Activated CD4-positive, CD25-positive, alpha-beta regulatory T cell treated with anti-CD3 and anti-CD28 coated beads, Interleukin-2, amount 50 U/mL, for 24 hours (primary cell): ENCODE measurements around the gene PIP5K1C.
A peak's percentile ranks its signal among the peaks of the same experiment; 100 is the strongest.
"Not testable (repeated sequence)": the region's sequence is repeated elsewhere in the genome, so short reads cannot be mapped to it uniquely, and the experiment has no call there.

Experiments used
- ATAC-seq, 2 donors: fragments of 150-1000 bp; cut with Tn5 transposase; one replicate each; pipeline ENCODE4 v1.10.0; 2021; ENCODE audit warnings: mild to moderate bottlenecking in 1 of 2, moderate library complexity in 1 of 2

Gene PIP5K1C

DNA sequence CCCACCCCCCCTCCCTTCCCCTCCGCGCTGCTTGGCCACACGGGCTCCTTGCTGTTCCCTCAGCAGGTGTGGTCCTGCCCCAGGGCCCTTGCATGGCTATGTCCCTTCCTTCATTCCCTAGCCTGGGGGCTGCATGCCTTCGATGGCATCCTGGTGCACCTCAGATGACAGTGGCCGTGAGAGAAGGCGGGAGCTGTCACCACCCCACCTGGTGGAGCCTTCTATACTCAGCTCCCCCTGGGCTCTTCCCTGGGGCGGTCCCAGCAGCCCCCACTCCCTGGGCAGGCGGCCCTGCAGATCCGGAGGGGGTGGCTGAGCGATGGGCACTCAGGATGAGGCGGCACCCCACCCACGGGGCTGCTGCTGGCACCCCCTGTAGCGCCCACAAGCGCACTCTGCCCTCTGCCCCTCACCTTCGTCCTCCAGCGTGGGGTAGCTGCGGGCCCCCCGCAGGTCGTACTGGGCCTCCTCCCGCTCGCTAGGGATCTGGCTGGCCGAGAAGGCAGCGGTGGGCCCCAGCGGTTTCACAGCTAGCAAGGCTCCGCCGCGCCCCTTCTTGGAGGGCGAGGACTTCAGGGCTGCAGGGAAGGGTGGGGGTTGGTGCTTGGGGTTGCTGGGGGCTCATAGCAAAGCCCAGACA lies 56.5 kb downstream of the PIP5K1C start:
- ATAC-seq: no peak

DNA sequence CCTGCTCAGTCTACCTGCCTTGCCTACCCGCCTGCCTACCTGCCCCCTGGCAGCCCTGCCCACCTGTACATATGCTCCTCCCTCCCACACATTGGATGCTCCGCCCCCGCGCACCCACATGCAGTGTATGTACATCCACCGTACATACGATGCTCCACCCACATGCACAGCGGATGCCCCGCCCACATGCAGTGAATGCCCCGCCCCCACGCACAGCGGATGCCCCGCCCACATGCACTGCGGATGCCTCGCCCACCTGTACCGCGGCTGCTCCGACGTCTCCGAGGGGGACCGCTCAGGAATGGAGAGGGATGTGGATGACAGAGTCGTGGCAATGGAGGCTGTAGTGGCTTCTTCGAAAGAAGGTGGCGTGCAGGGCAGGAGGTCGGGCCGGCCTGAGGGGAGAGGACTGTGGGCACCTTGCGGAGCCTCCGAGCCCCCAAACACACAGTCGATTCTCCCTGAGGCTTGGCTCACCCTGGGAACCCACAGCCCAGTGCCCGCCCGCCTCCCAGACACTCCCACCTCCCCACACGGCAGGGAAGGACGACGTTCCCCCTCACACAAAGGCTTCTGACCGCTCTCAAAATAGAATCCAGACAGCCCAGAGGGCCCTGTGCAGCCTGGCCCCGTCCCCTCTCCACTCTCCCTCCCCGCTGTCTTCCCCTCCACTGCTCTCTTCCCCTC lies 57.1 kb downstream of the PIP5K1C start:
- no peak for ATAC-seq

GRCh38 chr19:3642296-3642695 lies 58.0 kb downstream of the PIP5K1C start:
- no peak for ATAC-seq

DNA sequence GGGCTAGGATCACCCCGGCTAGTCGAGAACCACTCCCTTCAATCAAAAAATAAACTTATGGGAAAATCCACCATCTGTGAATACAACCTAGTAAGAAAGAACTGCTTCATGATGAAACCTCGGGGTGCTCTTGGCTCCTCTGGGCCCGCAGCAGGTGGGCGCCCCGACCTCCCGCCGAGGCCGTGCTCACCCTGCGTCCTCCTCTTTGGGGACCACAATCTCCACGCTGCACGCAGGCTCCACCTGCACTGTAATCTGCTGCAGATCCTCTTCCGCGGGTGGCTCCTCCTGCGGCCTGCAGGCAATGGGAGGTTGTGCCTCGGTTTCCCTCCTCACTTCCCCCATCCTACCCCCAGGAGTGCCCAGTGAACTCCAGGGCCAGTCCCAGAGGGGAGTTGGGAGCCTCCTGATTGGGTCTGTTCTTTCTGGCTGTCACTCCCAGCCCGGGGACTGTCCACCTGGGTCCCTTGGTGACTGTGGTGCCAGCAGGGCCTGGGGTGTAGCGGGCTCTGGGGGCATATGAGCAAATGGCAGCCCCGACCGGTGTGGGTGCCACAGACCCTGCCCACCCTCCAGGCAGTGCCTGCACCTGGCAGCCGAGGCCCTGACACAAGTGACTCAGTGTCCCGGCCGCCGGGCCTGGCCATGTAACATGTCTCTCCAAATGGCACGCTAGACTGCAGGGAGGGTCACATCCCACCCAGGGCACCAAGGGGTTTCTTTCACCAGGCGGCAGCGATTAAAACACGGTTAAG lies 58.6 kb downstream of the PIP5K1C start:
- no peak for ATAC-seq

- no peak for ATAC-seq
These were observed 60.8 kb downstream of the PIP5K1C start for GRCh38 chr19:3639479-3639878.

DNA sequence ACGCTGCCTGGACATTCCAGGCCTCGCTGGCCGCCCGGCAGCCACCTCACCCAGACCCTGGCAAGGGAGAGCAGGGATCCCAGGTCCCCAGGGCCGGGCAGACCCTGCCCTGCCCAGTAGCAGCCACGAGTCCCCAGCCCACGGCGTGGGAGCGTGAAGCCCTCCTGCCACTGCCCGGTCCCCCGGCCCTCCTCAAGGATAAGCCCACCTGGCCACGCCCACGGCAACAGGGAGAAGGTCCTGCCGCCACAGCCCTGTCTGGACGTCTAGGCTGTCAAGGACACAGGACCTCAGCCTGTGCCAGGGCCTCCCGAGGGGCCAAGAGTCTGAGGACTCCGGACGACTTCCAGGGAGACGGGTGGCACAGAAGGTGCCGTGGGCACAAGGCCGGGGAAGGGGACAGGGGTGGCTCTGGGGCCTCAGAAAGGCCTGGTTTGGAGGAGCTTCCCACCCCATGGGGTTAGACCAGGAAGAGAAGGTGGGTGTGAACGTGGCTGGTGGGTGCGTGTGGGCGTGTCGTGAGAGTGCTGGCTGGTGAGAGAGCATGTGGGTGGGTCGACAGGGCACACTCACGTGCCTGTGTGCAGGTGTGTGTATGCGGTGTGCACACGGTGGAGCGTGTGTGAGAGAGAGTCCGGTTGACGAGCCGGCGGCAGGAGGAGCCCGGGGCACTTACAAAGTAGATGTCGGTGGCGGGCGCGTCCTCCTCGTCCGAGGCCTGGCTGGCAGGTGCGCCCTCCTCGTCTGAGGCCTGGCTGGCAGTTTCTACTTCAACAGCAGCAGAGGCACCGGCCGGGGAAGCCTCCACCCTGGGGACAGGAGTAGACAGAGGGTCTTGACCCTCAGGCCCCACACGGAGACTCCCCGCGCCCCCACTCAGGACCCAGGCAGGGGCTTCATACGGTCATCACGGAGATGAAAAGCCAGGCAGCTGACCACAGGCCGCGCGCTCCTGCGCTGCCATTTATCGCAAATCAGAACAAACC lies 61.8 kb downstream of the PIP5K1C start:
- no peak for ATAC-seq

DNA sequence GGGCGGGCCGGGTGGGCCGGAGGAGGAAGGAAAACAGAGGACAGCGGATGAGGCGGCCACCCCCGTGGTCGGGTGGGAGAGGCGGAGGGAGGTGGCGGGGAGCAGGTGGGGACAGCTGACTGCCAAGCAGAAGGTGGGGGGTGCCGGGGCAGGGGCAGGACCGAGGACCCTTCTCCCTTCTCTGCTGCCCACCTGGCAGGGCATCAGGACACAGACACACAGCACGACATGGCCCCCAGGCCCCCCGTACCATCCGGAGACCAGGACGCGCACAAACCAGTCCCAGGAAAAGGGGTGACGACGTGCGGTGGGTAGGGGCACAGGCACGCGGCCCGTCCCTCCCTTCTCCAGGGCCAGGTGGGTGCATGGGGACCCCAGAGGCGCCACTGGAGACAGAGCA lies 62.6 kb downstream of the PIP5K1C start:
- ATAC-seq: no peak

DNA sequence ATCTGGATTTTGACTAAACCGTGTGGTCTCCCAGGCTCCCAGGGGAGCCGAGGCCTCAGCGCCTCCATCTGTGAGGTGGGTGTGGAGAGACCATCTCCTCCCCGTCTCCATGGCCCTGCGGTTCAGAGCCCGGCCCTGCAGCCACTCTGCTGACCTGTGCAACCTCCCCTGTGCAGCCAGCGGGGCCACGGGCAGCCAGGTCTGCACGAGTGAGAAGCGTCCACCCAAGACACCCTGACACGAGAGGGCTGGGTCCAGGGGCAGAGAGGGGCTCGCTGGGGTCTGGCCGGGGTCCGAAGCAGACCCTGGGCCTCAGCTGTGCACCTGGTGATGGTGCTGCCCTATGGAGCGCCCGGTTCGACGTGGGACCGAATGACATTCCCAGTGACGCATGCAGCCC lies 63.3 kb downstream of the PIP5K1C start:
- no peak for ATAC-seq

DNA sequence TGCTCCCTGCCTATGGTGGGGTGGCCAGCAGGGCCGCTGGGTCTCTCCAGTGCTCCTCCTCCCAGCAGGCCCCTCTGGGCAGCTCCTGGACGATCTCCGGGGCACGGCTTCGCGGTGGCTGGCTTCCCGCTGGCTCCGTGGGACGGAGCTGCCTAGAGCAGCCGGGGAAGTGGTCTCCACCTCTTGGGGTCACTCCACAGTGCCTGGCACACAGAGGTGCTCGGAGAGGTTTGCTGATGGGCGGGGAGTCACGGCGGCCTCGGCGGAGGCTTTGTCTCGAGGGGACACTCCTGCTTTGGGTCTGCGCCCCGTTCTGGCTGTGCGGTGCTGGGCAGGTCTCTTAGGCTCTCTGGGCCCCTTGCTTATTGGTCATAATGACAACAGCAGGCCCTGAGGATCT lies 63.8 kb downstream of the PIP5K1C start:
- no peak for ATAC-seq

DNA sequence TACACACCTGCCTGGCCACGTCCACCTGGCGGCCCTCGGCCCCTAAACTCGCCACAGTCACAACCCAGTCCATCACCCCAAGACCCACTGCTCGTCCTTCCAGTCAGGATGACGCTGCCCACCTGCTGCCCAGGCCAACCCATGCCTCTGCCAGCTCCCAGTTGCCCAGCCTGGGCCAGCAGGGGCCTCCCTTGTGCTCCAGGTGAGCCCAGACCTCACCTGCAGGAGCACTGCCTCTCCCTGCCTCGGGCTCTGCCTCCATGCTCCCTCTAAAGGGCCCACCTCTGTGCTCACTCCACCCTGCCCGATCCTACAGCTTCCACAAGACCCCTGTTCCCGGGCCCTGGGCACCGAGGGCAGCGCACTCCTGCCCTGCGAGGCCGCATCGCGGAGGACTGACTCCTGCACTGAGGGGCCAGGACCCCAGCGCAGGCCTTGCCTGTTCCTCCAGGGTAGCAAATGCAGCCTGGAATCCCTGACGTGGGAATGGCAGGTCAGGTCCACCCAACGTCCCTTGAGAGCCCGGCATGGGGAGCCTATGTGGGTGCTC lies 65.7 kb downstream of the PIP5K1C start:
- ATAC-seq: no peak

DNA sequence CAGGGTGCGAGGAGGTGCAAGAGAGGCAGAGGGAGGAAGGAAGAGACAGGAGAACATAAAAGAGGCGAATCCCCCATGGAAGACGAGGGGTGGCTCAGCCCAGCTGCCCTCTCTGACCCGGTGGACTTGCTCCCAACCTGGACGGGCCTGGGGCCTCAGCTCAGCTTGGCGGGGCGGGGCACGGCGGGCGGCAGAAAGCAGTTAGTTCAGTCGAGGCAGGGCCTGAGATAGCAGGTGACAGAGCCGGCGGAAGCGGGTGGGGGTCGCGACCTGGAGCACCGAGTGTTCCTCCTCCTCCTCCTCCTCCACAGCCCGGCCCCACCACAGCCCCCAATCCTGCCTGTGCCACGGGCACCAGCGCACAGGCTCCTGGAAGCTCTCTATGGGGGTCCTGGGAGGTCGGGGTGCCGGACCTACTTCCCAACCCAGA lies 66.7 kb downstream of the PIP5K1C start:
- no peak for ATAC-seq

GRCh38 chr19:3632739-3633558 lies 67.3 kb downstream of the PIP5K1C start:
- ATAC-seq: no peak

DNA sequence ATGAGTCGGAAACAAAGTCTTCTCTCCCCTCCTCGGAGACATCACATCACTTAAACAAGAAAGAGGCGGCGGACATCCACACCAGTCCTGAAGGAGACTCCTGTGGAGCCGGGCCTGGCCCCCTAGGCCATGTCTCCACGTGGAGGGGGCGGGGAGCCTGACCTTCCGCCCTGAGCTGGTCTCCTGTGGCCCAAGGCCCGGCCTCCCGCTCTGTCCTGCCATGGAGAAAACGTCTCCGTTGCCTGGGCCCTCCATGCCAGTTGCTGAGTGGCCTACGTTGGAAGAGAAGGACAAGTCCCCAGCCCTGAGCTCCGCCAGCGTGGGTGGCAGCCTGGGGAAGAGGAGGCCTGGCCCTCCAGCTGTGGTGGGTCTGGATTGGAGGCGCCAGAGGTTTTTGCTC lies 68.2 kb downstream of the PIP5K1C start:
- ATAC-seq: no peak

GRCh38 chr19:3631053-3631861 lies 69.0 kb downstream of the PIP5K1C start:
- ATAC-seq: no peak

GRCh38 chr19:3628766-3629165 lies 71.5 kb downstream of the PIP5K1C start:
- ATAC-seq: not testable (repeated sequence)

- ATAC-seq: no peak
These were observed 72.9 kb downstream of the PIP5K1C start for GRCh38 chr19:3627351-3627723.

GRCh38 chr19:3626473-3627350 lies 73.6 kb downstream of the PIP5K1C start, which contains the start of gene CACTIN:
TSS of gene CACTIN (minus strand) at chr19:3626790. CDS start at chr19:3626762, 28 bp downstream.
- ATAC-seq: peak; percentile 95 to 96

DNA sequence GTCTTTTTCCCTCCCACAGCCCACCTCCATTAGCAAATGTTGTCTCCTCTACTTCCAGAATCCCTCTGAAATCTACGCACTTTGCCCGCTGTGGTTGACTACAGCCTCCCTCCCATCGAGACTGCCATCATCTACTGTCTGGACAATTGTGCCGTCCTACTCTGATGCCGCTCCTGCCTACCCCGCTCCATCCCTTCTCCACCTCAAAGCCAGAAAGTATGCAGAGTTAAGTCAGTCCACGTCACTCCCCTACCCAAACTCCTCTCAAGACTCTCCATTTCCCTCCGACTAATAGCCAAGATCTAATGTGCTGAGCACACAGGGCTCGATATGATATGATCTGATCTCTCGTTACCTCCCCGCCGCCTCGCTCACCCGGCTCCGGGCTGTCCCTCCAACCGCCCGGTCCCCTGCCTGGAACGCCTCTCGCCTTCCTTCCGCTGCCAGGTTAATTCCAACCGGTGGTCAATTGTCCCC lies 74.2 kb downstream of the PIP5K1C start:
- peak in 1 of 2 donors; percentile 3 for ATAC-seq

DNA sequence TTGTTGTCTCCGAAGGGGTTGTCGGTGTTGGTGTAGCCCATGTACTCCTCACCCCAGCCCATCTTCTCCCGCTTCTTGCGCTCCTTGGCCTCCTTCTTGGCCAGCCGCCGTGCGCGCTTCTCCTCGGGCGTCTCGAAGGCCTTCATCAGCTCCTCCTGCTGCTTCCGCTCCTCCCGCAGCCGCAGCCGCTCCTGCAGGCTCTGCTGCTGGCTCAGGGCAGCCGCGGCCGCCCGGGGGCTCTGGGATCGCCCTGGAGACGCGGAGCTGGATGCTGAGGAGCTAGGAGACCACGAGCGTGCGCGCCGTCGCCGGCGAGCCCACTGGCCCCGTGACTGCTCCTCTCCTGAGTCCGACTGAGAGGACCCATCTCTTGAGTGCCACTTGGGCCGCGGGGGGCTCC lies 76.6 kb downstream of the PIP5K1C start:
- ATAC-seq: no peak
